Epithelial cell of proximal tubule (primary cell): ENCODE measurements around the gene DAB2IP. TPM values are rescaled to one million over a fixed set of nuclear protein-coding genes. Genes with fewer than 3 reads are reported as not detected.

Source experiments
- DNase-seq: peaks from one replicate; pipeline ENCODE4 v3.0.0-alpha.2; 2011; ENCODE audit warnings: low read depth
- H3K4me3 ChIP-seq: 2 replicates; pipeline ENCODE4 v1.5.1; 2011; ENCODE audit warnings: low read depth, mild to moderate bottlenecking, low read length
- total RNA-seq: library from RNA; depleted of rRNA; stranded (reverse); fragments of >200 nt; gene quantifications from 2 replicates; pipeline ENCODE4 v1.2.3, GENCODE V29; 2015
- TF ChIP-seq, protein P1 (sequence below): conservative IDR thresholded peaks from 2 replicates; pipeline ENCODE4 v1.5.1; 2012; ENCODE audit warnings: low read depth, mild to moderate bottlenecking, low read length

Gene DAB2IP
- total RNA-seq, 1 donor from 2014 or later: 23.8 TPM

DNA sequence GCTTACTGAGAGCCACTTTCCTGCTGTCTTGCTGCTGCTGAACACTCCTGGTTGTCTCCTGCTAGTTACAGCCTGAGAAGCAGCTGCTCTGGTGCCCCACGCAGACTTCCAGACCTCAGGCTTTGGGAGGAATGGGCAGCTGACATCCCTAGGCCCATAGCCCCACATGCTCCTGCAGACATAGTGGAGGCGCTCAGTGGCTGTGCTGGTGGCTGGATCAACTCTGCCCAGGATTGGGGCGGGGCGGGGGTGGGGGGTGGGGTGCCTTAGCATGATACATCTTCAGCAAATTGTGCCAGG is 93.9 kb downstream of the DAB2IP start:
- no peak for DNase-seq
- H3K4me3 ChIP-seq: no peak overlapping the region
- TF ChIP-seq, protein P1, sequence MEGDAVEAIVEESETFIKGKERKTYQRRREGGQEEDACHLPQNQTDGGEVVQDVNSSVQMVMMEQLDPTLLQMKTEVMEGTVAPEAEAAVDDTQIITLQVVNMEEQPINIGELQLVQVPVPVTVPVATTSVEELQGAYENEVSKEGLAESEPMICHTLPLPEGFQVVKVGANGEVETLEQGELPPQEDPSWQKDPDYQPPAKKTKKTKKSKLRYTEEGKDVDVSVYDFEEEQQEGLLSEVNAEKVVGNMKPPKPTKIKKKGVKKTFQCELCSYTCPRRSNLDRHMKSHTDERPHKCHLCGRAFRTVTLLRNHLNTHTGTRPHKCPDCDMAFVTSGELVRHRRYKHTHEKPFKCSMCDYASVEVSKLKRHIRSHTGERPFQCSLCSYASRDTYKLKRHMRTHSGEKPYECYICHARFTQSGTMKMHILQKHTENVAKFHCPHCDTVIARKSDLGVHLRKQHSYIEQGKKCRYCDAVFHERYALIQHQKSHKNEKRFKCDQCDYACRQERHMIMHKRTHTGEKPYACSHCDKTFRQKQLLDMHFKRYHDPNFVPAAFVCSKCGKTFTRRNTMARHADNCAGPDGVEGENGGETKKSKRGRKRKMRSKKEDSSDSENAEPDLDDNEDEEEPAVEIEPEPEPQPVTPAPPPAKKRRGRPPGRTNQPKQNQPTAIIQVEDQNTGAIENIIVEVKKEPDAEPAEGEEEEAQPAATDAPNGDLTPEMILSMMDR: no peak

DNA sequence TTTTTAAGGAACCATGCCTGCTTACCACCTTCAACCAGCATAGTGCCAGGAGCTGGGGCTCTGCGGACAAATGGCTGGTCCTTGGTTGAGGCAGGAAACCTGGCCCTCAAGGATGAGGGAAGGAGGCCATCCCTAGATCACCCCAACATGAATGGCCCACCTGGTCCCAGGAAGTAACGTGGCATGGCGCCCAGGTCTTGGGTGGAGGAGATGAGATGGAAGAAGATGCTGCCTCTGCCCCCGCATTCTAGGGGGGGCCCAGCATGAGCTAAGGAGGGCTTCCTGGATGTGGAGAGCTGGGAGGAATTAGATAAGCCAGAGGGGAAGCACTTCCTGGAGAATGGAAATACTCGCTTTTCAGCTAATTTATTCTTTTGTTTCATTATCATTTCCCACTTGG is 95.0 kb downstream of the DAB2IP start:
- H3K4me3 ChIP-seq: no peak overlapping the region
- no peak for DNase-seq
- TF ChIP-seq, protein P1: no peak

DNA sequence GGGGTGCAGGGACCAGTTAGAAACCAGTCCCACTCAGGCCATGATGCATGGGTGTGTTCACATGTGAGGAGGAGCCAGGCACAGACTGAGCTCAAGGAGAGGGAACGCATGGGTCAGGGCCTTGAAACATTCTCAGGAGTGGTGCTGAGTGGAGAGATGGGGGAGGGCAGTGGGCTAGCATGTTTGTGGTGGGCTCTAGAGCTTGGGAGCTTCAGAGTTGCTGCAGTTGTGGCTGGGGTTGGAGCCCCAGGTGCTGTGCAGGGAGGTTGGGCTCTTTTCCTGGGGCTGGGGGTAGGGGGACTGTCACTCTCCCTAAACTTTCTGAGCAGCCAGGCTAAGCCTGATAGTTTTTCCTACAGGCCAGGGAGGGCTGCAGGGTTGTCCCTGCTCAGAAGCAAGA is 95.4 kb downstream of the DAB2IP start:
- no peak for DNase-seq
- no peak overlapping the region for H3K4me3 ChIP-seq
- TF ChIP-seq, protein P1: no peak

DNA sequence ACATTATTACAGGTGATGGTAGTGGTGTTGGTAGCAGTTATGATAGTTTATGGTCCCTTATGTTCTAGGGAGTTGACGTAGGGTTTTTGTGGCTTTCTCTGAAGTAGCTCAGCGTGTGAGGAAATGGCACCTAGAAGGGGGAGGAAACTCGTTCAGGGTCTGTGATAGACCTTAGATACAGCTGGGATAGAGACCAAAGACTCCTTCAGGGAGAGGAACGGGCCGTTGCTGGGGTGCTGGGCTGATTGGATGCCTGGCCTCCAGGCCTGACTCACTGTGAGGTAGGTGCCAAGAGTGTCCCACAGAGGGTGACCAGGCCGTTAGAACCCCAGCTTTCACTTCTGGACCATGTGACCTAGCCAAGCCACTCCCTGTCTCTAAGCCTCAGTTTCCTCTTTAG is 96.6 kb downstream of the DAB2IP start:
- H3K4me3 ChIP-seq: no peak overlapping the region
- DNase-seq: no peak
- TF ChIP-seq, protein P1: no peak

DNA sequence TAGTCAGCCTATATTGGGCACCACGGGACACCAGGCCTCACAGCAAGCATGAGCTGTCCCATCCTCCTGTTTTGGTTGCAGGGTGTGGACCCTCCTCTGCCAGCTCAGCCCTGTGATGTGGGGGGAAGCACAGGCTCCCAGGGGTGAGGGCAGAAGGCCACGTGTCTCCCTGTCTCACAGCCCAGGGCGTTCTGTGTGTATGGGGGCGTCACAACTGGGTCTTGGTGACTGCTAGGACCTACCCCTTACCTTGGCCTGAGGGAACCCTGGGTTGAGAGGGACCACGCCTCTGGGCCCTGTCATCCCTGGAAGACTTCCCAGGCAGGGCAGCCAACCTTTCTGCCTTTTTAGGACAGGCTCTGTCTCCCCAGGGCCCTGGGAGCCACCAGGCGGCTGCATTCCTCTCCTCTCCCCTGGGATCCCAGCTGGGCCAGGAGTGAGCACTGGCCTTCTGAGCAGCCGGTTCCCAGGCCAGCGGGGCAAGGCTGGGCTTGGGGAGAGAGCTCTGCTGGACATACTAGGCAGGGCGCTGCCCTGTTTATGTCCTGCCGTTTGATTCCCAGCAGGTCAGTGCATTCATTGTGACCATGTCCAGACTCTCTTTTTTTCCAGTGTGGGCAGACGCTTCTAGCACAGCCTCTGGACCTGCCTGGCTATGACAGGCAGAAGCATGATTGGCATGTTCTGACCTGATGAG is 97.4 kb downstream of the DAB2IP start:
- no peak overlapping the region for H3K4me3 ChIP-seq
- TF ChIP-seq, protein P1: no peak
- DNase-seq: no peak

DNA sequence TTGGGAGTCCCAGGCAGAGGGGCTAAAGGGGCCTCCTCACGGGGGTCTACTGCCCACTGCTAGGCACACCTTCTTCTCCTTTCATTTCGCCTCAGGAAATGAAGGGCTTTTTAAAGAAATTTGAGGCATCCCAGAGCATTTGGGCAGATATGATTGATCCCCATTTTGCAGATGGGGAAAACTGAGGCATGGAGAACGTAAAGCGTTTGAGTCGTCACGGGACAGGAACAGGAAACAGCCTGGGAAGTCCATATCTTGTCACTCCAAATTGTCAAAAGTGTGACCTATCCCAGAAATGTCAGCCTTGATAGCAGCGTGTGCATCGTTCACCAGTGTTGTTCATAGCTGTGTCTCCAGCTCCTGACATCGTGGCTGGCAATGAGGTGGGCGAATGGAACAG is 98.2 kb downstream of the DAB2IP start:
- no peak overlapping the region for H3K4me3 ChIP-seq
- no peak for DNase-seq
- TF ChIP-seq, protein P1: no peak

DNA sequence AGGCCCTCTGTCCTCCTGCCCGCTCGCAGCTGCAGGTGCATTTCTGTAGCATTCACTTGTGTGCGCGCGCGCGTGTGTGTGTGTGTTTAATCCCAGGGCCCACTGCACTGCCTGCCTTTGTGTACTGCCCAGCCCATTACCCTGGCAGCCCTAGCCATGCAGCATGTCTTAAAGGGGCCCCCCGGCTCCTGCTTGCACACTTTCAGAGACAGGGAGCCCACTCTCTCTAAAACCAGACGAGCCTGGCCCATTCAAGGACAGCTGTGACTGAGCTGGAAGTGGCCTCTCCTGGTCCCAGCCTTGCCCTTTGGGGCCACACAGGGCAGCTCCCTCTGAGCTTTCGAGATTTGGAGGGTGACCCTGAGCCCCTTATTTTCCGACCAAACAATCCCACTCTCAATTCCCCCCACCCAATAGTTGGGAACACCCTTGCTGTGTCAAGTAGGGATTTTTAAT is 98.9 kb downstream of the DAB2IP start:
- DNase-seq: no peak
- H3K4me3 ChIP-seq: no peak overlapping the region
- TF ChIP-seq, protein P1: no peak
